ENCODE measurements around the gene HEMK1. TPM values are rescaled to one million over a fixed set of nuclear protein-coding genes. Genes with fewer than 3 reads are reported as not detected.

Gene HEMK1
- total RNA-seq, 1 experiment from 2014 or later: 22.2 TPM

DNA sequence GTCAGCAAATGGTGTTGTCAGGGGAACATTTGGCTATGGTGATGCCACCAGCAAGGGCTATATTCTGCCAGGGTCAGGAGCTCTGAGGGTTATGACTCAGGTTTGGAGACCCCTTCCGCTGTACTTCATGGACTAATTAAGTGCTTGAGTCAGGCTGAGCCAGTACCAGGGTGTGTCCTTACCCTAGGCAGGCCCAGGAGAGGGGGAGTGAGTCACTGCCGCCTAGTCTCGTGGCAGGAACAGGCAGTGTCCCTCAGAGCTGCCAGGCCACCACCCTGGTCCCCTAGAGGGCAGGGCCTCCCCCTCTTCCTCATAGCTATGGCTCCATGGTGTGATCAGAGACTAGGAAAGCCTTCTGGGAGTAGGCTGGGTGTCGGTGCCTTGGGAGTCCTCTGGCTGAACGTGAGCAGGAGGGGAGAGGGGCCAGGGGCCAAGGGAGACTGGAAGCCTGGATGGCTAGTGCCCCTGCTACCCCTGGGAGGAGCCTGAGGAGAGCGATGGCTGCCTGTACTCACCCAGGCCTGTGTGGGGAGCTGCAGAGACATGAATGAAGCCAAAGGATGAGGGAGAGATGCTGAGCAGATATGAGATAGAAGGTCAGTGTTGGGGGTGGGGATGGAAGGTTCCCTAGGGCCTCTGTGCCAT, 58.2 kb downstream of the HEMK1 start:
- H2AFZ ChIP-seq (ENCODE audit: low read length): no peak overlapping the region
- peaks cover 97% of the 10 kb centered on the region for H3K4me1 ChIP-seq (ENCODE audit: insufficient read depth, low read length)
- no peaks in the 10 kb centered on the region for H3K27me3 ChIP-seq (ENCODE audit: low read length)
- H3K9me2 ChIP-seq (replicated peaks; ENCODE audit: low read length): no peaks in the 10 kb centered on the region
- no TSS peak for BruUV-seq (replicated peaks)
- TF ChIP-seq, protein P1, sequence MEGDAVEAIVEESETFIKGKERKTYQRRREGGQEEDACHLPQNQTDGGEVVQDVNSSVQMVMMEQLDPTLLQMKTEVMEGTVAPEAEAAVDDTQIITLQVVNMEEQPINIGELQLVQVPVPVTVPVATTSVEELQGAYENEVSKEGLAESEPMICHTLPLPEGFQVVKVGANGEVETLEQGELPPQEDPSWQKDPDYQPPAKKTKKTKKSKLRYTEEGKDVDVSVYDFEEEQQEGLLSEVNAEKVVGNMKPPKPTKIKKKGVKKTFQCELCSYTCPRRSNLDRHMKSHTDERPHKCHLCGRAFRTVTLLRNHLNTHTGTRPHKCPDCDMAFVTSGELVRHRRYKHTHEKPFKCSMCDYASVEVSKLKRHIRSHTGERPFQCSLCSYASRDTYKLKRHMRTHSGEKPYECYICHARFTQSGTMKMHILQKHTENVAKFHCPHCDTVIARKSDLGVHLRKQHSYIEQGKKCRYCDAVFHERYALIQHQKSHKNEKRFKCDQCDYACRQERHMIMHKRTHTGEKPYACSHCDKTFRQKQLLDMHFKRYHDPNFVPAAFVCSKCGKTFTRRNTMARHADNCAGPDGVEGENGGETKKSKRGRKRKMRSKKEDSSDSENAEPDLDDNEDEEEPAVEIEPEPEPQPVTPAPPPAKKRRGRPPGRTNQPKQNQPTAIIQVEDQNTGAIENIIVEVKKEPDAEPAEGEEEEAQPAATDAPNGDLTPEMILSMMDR (conservative IDR thresholded peaks at IDR 0.05; ENCODE audit: low read depth, low read length): peak; percentile 64
- TF ChIP-seq EZH2 (IDR thresholded peaks at IDR 0.05; ENCODE audit: low read length, unreplicated experiment): no peak
- no peaks in the 10 kb centered on the region for H3F3A ChIP-seq (ENCODE audit: low read length, unreplicated experiment)
- peaks cover 13% of the 10 kb centered on the region for H3K36me3 ChIP-seq (ENCODE audit: low read depth, low read length)
- peaks cover 95% of the 10 kb centered on the region for H3K79me2 ChIP-seq (ENCODE audit: low read length)
- ATAC-seq (peak; percentile 92), DNase-seq (peak; percentile 97)
- POLR2A ChIA-PET (ENCODE audit: unreplicated experiment): no interaction called here
- H3K4me3 ChIP-seq (ENCODE audit: low read length): no peak overlapping the region
- CTCF ChIA-PET: interaction anchor here (0.6 to 1.8 kb wide), 4 partner anchors 11 to 744 kb away, joined by 3 to 5 read pairs (median 4); partner anchors contain the start of gene MAPKAPK3
- peak overlapping the region; percentile 52 for H3K9ac ChIP-seq (ENCODE audit: low read length)
- H3K4me2 ChIP-seq (ENCODE audit: low read length): peak overlapping the region; percentile 58
- intact Hi-C loops (cut with micrococcal nuclease): no loop called here
- H4K20me1 ChIP-seq (ENCODE audit: low read length): no peaks in the 10 kb centered on the region
- peak overlapping the region; percentile 83 for H3K27ac ChIP-seq (ENCODE audit: low read length)
- H3K9me3 ChIP-seq (ENCODE audit: low read length): no peaks in the 10 kb centered on the region

DNA sequence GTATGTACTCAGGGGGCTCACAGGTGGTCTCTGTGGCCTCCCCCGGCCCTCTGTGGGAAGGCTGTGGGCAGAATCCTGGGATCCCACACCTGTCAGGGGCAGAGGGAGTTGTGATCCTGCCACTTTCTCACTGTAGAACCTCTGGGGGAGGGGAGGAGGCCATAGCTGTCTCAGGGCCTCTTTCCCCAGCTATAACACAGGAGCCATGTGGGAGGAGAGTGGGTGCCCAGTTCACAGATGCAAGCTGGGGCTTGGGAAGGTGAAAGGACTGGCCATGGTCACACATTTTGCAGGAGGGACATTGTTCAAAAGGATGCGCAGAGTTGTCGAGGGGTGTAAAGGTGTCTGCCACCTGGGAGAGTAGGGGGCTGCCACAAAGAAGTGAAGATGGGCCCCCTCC, 59.3 kb downstream of the HEMK1 start:
- DNase-seq (no peak), ATAC-seq (no peak)
- no peaks in the 10 kb centered on the region for H3F3A ChIP-seq (ENCODE audit: low read length, unreplicated experiment)
- no peak overlapping the region for H3K4me3 ChIP-seq (ENCODE audit: low read length)
- POLR2A ChIA-PET (ENCODE audit: unreplicated experiment): no interaction called here
- TF ChIP-seq, protein P1 (conservative IDR thresholded peaks at IDR 0.05; ENCODE audit: low read depth, low read length): no peak
- no peak for TF ChIP-seq EZH2 (IDR thresholded peaks at IDR 0.05; ENCODE audit: low read length, unreplicated experiment)
- no peak for TF ChIP-seq EZH2phosphoT487 (IDR thresholded peaks at IDR 0.05; ENCODE audit: borderline replicate concordance, low read length)
- no peaks in the 10 kb centered on the region for H3K27me3 ChIP-seq (ENCODE audit: low read length)
- no peaks in the 10 kb centered on the region for H3K9me3 ChIP-seq (ENCODE audit: low read length)
- H3K9me2 ChIP-seq (replicated peaks; ENCODE audit: low read length): no peaks in the 10 kb centered on the region
- intact Hi-C loops (cut with micrococcal nuclease): no loop called here
- BruUV-seq (replicated peaks): no TSS peak
- no peak overlapping the region for H3K9ac ChIP-seq (ENCODE audit: low read length)
- peak overlapping the region; percentile 83; the same call in 1 of the 2 replicates for H3K27ac ChIP-seq (ENCODE audit: low read length)
- H4K20me1 ChIP-seq (ENCODE audit: low read length): no peaks in the 10 kb centered on the region
- CTCF ChIA-PET: interaction anchor here (1.8 kb wide), 1 partner anchor 12 kb away, joined by 5 read pairs; the partner anchor contains the start of gene MAPKAPK3
- H3K4me1 ChIP-seq (ENCODE audit: insufficient read depth, low read length): peaks cover 100% of the 10 kb centered on the region
- H3K79me2 ChIP-seq (ENCODE audit: low read length): peaks cover 95% of the 10 kb centered on the region
- no peak overlapping the region for H3K4me2 ChIP-seq (ENCODE audit: low read length)
- H3K36me3 ChIP-seq (ENCODE audit: low read depth, low read length): peaks cover 6% of the 10 kb centered on the region
- no peak overlapping the region for H2AFZ ChIP-seq (ENCODE audit: low read length)

- Histone ChIP-seq H3K79me2 (ENCODE audit: low read length) (peaks cover 95% of the 10 kb centered on the region), H3K4me1 (ENCODE audit: insufficient read depth, low read length) (peaks cover 82% of the 10 kb centered on the region), H3K9ac (ENCODE audit: low read length) (no peak overlapping the region), H3K4me3 (ENCODE audit: low read length) (no peak overlapping the region), H3F3A (ENCODE audit: low read length, unreplicated experiment) (no peaks in the 10 kb centered on the region), H3K27me3 (ENCODE audit: low read length) (no peaks in the 10 kb centered on the region), H3K36me3 (ENCODE audit: low read depth, low read length) (peaks cover 4% of the 10 kb centered on the region), H3K9me2 (replicated peaks; ENCODE audit: low read length) (no peaks in the 10 kb centered on the region), H3K4me2 (ENCODE audit: low read length) (peak overlapping the region; percentile 23), H2AFZ (ENCODE audit: low read length) (no peak overlapping the region), H3K9me3 (ENCODE audit: low read length) (no peaks in the 10 kb centered on the region), H3K27ac (ENCODE audit: low read length) (peak overlapping the region; percentile 6; the same call in 1 of the 2 replicates), H4K20me1 (ENCODE audit: low read length) (no peaks in the 10 kb centered on the region)
- no TSS peak for BruUV-seq (replicated peaks)
- ChIA-PET CTCF (interaction anchor here (0.6 kb wide), 1 partner anchor 418 kb away, joined by 4 read pairs; no protein-coding TSS in a partner anchor), POLR2A (ENCODE audit: unreplicated experiment) (no interaction called here)
- no peak for TF ChIP-seq EZH2phosphoT487 (IDR thresholded peaks at IDR 0.05; ENCODE audit: borderline replicate concordance, low read length)
- DNase-seq (no peak), ATAC-seq (no peak)
- intact Hi-C loops (cut with micrococcal nuclease): no loop called here
These were observed 61.1 kb downstream of the HEMK1 start for GRCh38 chr3:50630394-50630793.
